Umbilical cord (tissue), 2 donors: ENCODE measurements around the gene ABCG4. TPM values are rescaled to one million over a fixed set of nuclear protein-coding genes. Genes with fewer than 3 reads are reported as not detected.
"Not testable (repeated sequence)": the region's sequence is repeated elsewhere in the genome, so short reads cannot be mapped to it uniquely, and the experiment has no call there.

Experiments used
- DNase-seq: peaks from one replicate; pipeline ENCODE4 v3.0.0-alpha.2; 2015; ENCODE audit warnings: low spot score
- total RNA-seq: library from RNA; depleted of rRNA; stranded (reverse); fragments of >200 nt; gene quantifications from one replicate; pipeline ENCODE4 v1.2.3, GENCODE V29; 2014; ENCODE audit warnings: low replicate concordance; ENCODE audit not compliant: insufficient read depth

Gene ABCG4
- 0.96 TPM for total RNA-seq

GRCh38 chr11:119149018-119149785, at the start of gene ABCG4:
Gene ABCG4, plus strand, starts transcription at chr11:119149052. Its CDS starts 914 bp downstream, at chr11:119149966.
- no peak for DNase-seq

- DNase-seq = no peak
Measured at GRCh38 chr11:119099711-119100110, 49.1 kb upstream of the ABCG4 start.

GRCh38 chr11:119100246-119100970, 48.4 kb upstream of the ABCG4 start:
- no peak for DNase-seq

GRCh38 chr11:119100994-119101758, 47.7 kb upstream of the ABCG4 start:
- DNase-seq = no peak

GRCh38 chr11:119101759-119102423, 47.0 kb upstream of the ABCG4 start, which contains the start of gene DPAGT1:
Gene DPAGT1, minus strand, starts transcription at chr11:119101853. Its CDS starts 198 bp downstream, at chr11:119101655.
- peak; percentile 99 for DNase-seq

GRCh38 chr11:119103161-119103664, 45.6 kb upstream of the ABCG4 start:
- not testable (repeated sequence) for DNase-seq

- DNase-seq = no peak
Measured at GRCh38 chr11:119103793-119104192, 45.1 kb upstream of the ABCG4 start.

- DNase-seq = peak; percentile 96
Measured at GRCh38 chr11:119106564-119107537, 42.0 kb upstream of the ABCG4 start, which contains the start of gene C2CD2L. Gene C2CD2L, plus strand, starts transcription at chr11:119107344. Its CDS starts 398 bp downstream, at chr11:119107742.

- DNase-seq = no peak
Measured at GRCh38 chr11:119107538-119108145, 41.2 kb upstream of the ABCG4 start.

- peak; percentile 44 for DNase-seq
Measured at GRCh38 chr11:119108146-119108856, 40.6 kb upstream of the ABCG4 start.

- no peak for DNase-seq
Measured at GRCh38 chr11:119108857-119109221, 40.0 kb upstream of the ABCG4 start.

GRCh38 chr11:119109843-119110242, 39.0 kb upstream of the ABCG4 start:
- DNase-seq = no peak

GRCh38 chr11:119110439-119110838, 38.4 kb upstream of the ABCG4 start:
- no peak for DNase-seq

- no peak for DNase-seq
Measured at GRCh38 chr11:119111361-119111925, 37.4 kb upstream of the ABCG4 start.

GRCh38 chr11:119112314-119113020, 36.4 kb upstream of the ABCG4 start:
- no peak for DNase-seq

GRCh38 chr11:119113716-119114115, 35.1 kb upstream of the ABCG4 start:
- DNase-seq = no peak

GRCh38 chr11:119114351-119114750, 34.5 kb upstream of the ABCG4 start:
- no peak for DNase-seq
